Measurements from ENCODE around the gene FAM167B.

FAM167B gene

DNA sequence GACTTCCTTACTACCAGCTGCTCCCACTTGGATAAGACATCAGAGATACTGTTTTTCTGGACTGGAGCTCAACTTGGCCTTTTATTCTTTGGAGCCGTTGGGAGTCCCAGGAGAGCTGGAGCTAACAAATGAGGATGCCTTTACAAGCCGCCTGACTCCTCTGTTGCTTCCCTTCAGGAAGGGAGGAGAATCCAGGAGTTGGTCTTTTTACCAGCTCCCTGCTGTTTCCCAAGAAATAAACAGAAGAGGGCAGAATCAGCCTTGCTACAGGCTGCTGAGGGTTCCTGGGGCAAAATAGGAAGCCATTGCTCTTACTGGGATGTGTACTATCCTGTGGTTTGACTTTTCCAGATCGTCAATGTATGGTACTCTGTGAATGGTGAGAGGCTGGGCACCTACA, 23.3 kb upstream of the FAM167B start:
- DNase-seq (ENCODE audit: low spot score) = no peak

DNA sequence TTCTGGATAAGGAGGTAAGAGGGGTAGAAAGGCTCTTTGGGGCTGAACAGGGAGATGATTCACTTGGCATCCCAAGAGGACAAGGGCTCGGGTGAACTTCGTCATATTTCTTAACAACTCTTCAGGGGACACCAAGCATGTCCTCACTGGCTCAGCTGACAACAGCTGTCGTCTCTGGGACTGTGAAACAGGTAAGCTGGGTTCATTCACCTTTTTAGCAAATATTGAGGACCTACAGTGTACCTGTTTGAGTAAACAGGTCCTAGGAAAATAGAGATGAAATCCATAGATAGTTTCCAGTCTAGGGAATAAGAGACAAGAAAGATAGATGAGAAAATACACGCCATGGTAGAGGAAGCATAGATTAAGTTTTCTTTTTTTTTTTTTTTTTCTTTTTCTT, 22.7 kb upstream of the FAM167B start:
- DNase-seq (ENCODE audit: low spot score) = no peak

DNA sequence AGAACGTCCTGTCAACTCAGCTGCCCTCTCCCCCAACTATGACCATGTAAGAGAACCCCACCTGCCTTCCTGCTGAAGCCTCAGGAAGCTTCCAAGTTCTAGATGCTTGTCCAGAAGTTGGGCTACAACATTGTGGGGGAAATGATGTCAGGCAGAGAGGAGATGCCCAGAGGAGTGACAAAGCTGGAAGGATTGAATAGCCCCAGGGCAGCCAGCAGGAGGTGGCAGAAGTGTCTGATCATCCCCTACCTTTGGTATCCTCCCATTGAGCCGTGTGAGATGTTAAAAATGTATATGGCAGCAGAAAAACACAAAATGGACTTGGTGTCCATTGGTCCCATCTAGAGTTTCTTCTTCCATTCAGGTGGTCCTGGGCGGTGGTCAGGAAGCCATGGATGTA, 18.3 kb upstream of the FAM167B start:
- DNase-seq (ENCODE audit: low spot score) = no peak

DNA sequence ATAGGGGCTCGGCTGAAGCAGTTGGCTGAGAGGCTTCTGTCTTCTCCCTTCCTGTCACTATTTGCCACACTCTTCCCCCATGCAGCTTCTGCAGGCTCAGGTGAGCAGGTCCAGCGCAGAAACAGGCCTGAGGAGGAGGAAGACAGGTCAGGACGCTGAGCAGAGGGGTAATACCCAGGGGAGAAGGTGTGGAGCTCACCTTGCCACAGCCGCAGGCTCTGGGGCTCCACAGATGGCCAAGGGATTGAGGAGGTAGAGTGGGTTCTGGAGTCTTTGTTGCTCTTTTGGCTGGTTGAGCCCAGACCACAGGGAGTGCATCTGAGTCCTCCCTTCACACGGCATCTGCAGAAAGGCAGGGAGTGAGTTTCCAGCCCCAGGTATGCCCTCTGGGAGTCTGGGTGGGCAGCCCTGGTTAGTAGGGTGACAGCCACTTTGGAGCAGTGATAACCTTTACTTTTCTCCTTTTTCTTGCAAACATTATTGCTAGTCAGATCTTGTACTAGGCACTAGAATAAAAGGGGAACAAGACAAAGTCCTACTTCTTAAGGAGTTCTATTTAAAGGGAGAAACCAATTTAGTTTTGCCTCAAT, 15.1 kb upstream of the FAM167B start:
- no peak for DNase-seq (ENCODE audit: low spot score)

DNA sequence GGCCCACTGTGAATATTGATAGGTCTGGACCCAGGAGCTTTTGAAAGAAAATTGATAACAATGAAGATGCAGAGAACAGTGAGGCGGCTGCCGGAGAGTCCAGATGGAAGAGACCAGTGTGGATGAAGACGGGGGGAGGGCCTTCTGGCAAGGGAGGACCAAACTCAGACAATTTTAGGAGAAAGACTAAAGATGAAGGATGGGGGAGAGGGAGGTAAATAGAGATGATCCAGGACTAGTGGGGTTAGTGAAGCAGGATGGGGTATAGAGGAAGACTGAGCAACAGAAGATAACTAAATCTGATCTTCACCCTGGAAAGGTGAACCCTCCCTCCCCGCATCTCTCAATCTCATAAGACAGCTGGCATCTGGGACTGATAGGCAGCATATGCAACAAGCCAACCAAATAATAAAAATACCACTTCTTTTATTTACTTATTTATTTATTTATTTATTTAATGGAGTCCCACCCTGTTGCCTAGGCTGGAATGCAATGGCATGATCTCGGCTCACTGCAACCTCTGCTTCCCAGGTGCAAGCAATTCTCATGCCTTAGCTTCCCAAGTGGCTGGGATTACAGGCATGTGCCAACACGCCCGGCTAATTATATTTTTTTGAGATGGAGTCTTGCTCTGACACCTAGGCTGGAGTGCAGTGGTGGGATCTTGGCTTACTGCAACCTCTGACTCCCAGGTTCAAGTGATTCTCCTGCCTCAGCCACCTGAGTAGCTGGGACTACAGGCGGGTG, 14.3 kb upstream of the FAM167B start:
- DNase-seq (ENCODE audit: low spot score) = no peak

DNA sequence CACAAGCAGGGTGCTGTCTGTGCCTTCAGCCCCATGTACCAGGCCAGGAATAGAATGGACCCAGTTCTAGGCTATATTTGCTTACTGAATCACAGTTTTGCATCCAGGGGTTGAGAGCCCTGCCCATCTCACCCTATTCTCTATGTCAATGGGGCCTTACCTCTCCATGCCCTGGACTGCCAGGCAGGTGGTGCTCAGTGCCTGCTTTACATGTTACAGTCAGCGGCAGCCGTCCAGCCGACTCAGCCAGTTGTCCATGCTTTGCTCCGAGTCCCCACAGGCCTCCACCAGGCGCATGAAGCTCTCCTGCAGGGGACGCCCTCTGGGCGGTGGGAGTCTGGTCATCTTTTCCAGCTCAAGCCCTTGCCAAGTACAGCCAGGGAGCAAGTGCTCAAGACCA, 12.2 kb upstream of the FAM167B start:
- no peak for DNase-seq (ENCODE audit: low spot score)

DNA sequence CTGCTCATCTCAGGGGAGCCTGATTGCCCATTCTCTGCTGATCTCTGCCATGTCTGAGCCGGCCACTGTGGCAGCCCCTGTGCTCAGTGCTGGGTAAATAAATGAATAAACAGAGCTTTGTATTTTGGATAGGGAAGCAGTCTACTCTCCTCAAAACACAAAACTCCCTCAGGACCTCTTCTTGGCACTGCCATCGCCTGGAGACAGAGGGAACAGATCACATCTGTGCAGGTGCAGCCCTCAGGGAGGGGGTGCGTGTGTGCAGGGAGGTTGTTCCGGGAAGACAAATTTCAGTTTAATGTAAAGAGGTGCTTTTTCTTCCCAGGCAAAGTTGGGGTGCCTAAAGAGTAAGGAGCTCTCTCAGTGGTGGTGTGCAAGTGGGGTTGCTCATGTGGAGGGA, 7.7 kb upstream of the FAM167B start:
- no peak for DNase-seq (ENCODE audit: low spot score)

DNA sequence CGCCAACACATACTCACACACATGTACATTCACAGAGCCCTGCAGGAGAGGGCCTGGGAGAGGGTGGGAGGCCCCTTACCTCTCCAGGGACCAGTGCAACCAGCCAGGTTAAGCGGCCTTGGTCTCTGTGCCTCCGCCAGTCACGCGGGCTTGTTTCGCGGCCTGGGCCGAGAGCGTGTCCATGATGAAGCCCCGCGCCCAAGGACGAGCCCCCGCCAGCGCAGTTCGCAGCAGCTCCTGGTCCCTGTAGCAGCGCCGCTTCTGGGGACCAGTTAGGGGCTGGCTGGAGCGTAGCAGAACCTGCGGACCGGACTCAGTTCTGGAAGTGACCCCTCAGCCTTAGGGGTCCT, 7.3 kb upstream of the FAM167B start:
- no peak for DNase-seq (ENCODE audit: low spot score)

DNA sequence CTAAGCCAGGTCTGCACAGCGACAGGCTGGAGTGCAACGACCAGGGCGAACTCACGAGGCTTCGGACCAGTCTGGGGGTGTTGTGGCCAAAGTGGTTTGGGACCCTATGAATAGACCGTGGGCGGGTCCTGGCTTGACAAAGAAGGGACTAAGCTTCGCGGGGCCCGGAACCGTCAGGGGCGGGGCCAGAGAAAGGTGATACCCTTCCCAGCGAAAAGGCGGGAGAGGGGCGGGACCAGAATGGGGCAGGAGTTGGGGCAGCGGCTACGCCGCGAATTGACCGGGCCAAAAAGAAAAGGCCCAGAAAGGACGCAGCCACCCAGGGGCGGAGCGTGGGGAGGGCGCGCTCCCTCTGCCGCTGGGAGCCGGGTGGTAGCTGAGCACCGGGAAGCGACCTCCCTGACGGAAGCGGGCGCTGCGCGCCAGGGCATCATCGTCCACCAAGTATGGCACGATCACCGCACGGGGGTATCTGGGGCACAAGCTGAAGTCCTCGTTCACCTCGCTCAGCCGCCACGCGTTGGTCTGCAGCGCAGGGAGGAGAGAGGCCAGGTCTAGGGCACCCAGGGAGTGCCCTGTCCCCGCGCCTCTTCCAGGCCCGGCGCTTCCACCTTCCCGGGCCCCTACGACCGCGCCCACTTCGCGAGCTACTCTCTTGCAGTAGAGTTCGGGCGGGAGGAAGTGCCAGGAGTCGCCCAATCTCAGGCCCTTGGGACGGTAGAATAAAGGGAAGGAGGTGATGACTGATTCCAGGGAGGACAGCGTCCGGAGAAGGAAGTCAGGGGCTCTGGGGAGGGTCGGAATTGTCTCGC, 6.7 kb upstream of the FAM167B start:
- peak; percentile 61 for DNase-seq (ENCODE audit: low spot score)

DNA sequence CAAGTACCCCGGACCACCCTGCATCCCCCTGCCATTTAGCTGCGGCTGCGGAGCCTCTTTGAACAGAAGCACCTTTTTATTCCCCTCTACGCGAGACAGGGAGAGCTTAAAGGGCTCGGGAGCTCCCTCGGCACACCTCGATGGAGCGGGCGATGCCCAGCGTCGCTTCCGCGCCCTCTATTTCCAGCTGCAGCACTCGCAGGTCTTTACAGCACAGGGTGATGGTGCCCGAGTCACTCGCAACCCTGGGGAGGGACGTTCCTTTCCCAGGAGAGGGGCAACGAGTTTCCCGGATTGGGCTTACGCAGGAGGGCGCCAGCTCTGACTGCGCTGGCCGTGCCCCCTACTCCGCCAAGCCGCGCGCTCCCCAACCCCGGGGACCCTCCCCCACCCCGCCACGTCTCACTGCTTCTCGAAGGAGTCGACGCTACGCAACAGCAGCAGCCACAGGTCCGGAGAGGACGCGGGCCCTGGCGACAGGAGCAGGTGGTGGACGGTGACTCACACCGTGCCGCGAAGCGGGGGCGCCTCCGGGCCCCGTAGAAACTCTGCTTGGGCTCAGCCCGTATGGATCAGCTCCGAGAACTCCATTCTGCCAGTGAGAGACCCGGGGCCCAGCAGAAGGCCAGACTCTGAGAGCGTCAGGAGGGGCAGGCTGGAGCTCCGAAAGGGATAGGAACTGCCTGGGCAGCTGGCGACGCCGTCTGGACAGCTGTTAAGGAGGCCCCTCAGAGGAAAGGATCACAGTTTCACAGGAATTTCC, 5.8 kb upstream of the FAM167B start:
- DNase-seq (ENCODE audit: low spot score) = peak; percentile 74

DNA sequence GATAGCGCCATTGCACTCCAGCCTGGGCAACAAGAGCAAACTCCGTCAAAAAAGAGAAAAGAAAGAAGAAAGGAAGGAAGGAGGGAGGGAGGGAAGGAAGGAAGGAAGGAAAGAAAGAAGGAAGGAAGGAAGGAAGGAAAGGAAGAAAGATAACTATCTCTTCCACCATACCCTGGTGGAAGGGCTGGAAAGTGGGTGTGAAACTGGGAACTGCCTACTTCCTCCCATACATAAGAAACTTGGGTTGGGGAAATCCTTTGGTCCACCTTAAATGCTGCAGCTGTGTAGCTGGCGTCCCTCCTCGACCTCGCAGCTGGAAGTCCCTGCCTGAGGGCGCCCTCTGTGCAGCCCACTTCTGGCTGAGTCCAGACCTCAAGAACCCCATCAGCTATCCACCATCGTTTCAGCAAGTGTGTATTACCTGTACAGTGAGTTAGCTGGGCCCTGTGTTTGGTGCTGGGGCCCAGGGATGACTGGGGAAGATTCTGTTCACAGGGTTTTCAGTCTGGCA, 4.6 kb upstream of the FAM167B start:
- peak; percentile 84 for DNase-seq (ENCODE audit: low spot score)

DNA sequence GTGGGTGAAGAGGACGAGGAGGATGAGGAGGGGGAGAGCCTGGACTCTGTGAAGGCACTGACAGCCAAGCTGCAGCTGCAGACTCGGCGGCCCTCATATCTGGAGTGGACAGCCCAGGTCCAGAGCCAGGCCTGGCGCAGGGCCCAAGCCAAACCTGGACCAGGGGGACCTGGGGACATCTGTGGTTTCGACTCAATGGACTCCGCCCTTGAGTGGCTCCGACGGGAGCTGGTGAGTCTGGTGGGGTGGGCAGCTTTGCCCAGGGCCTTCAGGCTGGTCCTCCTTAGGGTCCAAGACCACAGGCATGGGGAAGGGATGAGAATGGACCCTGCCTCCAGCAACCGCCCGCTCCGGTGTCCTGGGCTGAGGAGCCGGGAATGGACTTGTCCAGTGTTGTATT, 430 bp downstream of the FAM167B start:
- DNase-seq (ENCODE audit: low spot score) = no peak

DNA sequence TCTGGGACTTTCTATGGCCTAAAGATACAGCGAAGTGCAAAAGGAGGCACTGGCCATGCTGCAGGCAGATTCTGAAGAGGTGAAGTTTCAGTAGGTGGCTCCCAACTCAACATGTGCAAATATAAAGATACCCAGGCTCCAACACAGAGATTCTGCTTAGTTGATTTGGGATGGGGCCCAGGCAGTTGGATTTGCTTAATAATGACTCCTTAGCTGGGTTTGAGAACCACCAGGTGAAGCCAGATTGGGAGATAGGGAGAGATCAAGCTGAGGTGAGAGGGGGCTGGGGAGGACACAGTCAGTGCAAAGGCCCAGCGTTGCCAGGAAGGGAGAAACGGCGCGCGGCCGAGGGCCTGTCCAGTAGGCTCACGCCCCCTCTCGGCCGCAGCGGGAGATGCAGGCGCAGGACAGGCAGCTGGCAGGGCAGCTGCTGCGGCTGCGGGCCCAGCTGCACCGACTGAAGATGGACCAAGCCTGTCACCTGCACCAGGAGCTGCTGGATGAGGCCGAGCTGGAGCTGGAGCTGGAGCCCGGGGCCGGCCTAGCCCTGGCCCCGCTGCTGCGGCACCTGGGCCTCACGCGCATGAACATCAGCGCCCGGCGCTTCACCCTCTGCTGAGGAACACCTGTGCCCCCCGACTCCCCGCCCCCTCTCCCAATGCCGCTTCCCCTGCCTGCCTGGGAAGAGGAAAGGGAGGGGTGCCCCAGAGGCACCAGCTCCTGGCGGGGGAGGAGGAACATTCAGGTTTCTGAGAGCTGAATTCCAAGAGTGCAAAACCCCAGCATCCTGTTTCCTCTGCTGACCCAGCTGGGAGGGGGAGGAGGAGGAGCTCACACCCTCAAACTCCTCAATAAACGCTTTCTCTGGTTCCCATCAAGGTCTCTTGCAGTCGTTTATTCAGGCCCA, 1.2 kb downstream of the FAM167B start:
- DNase-seq (ENCODE audit: low spot score) = peak; percentile 52

DNA sequence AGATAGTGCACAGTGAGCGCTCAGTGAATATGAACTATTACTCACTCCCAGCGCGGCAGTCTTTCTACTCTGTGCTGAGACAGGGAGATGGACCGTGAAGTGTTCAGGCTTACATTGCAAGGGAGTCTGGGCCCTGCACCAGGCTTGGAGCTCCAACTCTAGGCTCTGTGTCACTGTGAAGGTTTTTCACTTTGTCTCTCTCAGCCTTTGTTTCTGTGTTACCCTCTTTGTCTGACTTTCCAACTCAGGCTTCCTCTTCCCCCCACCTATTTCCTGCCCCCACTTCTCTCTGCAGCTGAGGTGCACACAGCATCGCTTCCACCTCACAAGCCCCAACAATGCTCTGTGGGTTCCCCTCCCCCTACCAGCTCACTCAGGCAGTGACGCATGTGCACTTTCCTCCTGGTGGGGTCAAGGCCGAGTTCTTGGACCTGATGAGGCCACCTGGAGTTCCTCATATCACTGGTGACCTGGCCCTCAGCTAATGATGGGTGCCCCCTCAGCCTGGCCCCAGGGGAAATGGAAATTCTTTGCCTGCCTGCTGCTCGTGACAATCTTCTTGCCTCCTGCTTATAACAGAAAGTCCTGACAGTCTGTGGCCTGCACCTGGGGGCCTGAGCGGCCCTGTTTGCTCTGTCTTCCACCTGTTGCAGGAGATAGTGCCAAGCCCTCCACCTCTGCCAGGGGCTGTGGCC, 3.0 kb downstream of the FAM167B start:
- DNase-seq (ENCODE audit: low spot score) = no peak

DNA sequence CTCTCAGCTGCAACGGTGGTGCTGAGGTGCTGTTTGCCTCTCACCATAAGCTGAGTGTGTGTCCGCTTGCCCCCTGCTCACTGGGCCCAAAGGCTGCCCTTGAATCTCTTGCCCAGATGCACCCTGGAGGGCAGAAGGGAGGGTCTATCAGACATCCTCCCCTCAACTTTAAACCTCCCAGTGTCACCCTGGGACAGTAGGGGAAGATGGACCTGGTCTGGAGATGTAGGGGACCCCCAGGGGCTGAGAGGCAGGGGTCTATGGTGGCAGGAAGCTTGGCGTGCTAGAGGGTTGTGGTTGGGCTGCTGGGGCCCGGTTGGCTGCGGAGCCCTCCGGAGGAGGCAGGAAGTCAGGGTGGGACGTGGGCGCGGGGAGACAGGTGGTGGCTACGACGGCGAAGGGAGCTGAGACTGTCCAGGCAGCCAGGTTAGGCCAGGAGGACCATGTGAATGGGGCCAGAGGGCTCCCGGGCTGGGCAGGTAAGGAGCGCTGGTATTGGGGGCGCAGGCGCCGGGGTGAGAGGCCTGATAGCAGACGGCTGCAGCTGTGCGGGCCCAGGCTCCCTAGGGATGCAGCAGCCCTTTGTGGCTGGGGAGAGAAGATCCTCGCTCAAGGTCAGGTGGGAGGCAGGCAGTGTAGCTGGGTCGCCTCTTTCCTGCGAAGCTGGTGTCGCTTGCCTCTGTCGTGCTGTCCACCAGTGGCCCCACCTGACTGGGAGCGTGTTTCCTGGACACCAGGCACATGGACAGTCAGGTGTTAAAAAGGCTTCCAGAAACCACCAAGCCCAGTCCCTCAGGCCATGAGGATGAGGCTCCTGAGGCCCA, 4.1 kb downstream of the FAM167B start, which contains the start of gene LCK:
Gene LCK (plus strand): TSS at position 373 of the 824 bp plus-strand sequence. CDS start 23,065 bp downstream, outside the sequence.
- no peak for DNase-seq (ENCODE audit: low spot score)

DNA sequence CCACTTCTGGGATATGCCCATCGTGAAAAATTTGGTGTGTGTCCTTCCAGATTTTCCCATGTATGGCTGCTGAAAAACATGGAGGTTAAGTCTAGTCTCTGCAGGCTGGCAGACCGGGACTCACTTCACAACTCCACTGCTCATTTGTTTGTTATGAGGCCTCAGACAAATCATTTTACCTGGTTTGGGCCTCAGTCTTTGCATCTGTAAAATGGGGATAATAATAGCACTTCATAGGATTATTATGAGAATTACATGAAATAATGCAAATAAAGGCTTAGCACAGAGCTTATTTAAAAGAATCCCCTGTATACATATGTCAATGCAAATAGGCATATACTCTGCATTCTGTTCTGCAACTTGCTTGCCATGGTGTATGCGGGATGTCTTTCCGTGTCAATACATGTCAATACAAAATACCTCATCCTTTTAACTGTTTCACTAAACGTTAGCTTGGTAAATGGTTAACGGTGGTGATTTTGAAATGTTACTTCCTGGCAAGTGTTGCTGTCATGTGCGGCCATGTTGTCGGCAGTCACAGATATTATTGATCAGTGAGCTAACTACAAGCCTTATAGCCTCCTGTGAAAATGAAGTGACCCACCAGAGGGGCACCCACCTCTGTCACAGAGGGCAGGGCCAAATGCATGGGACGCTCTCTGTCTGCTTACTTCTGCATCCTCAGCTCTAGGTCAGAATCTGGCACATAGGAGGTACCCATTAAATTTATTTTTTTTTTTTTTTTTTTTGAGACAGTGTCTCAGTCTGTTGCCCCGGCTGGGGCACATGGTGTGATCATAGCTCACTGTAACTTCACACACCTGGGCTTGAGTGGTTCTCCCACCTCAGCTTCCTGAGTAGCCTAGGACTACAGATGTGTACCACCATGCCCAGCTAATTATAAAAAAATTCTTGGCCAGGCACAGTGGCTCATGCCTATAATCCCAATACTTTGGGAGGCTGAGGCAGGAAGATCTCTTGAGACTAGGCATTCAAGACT, 8.3 kb downstream of the FAM167B start:
- no peak for DNase-seq (ENCODE audit: low spot score)

DNA sequence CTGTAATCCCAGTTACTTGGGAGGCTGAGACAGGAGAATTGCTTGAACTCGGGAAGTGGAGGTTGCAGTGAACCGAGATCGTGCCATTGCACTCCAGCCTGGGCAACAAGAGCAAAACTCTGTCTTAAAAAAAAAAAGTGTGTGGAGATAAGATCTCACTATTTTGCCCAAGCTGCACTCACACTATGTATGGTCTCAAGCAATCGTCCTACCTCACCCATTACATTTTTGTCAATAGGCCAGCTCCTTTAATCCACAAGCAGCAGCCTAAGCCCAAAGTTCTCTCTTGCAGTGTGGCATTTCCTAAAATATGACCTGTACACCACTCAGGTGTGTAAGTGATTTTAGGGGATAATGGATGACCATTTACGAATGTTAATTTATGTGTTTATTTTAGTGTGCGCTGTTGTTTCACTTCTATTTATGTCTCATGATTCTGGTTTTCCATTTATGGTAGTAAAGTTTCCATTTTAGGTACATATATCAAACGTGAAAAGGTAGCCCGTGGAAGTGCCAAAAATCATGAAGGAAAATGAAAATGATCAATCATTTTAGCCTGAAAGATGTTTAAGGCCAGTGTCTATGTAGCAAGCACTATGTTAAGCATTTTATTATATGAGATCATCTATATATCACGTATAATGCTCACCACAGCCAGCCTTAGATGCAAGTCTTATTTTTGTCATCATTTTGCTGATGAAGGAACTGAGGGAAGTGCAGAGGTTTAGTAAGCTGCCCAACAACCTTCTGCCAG, 9.6 kb downstream of the FAM167B start:
- DNase-seq (ENCODE audit: low spot score) = no peak

DNA sequence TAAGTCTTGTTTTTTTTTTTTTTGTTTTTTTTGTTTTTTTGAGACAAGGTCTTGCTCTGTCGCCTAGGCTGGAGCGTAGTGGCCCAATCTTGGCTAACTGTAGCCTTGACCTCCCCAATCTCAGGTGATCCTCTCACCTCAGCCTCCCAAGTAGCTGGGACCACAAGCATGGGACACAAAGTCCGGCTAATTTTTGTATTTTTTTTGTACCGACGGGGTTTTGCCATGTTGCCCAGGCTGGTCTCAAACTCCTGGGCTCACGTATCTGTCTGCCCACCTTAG, 10.1 kb downstream of the FAM167B start:
- no peak for DNase-seq (ENCODE audit: low spot score)

Measured in Ammon's horn (tissue), 1 donor.